Smooth muscle cell (in vitro differentiated cells): ENCODE results near the gene GABPB2. TPM values are rescaled to one million over a fixed set of nuclear protein-coding genes. Genes with fewer than 3 reads are reported as not detected.

ENCODE experiments used
- DNase-seq: peaks from one replicate; lab custom pipeline; 2025; ENCODE audit not compliant: unreplicated experiment; lab: John Stamatoyannopoulos, UW
- H2AFZ ChIP-seq: fragments of 200-600 bp; sonication (generic); 2 replicates; pipeline ENCODE4 v1.6.0; 2016; ENCODE audit warnings: antibody characterized with exemption, low read depth, mild to moderate bottlenecking
- H3F3A ChIP-seq: fragments of 200-600 bp; sonication (generic); 2 replicates; pipeline ENCODE4 v1.6.0; 2017; ENCODE audit warnings: antibody characterized with exemption, low read depth
- H3K27ac ChIP-seq: fragments of 200-600 bp; sonication (generic); 2 replicates; pipeline ENCODE4 v1.5.1; 2016; ENCODE audit warnings: low read depth, mild to moderate bottlenecking
- H3K27me3 ChIP-seq: fragments of 200-600 bp; sonication (generic); 2 replicates; pipeline ENCODE4 v1.6.1; 2016; ENCODE audit warnings: low read depth, mild to moderate bottlenecking
- H3K36me3 ChIP-seq: fragments of 200-600 bp; sonication (generic); 2 replicates; pipeline ENCODE4 v1.5.1; 2016; ENCODE audit warnings: low read depth
- H3K4me1 ChIP-seq: fragments of 200-600 bp; sonication (generic); 2 replicates; pipeline ENCODE4 v1.5.1; 2016; ENCODE audit warnings: low read depth
- H3K4me2 ChIP-seq: fragments of 200-600 bp; sonication (generic); 2 replicates; pipeline ENCODE4 v1.6.0; 2016; ENCODE audit warnings: mild to moderate bottlenecking
- H3K4me3 ChIP-seq: fragments of 200-600 bp; sonication (generic); 2 replicates; pipeline ENCODE4 v1.5.1; 2016; ENCODE audit warnings: mild to moderate bottlenecking
- H3K79me2 ChIP-seq: fragments of 200-600 bp; sonication (generic); 2 replicates; pipeline ENCODE4 v1.6.0; 2016; ENCODE audit warnings: low read depth, mild to moderate bottlenecking
- H3K9ac ChIP-seq: fragments of 200-600 bp; sonication (generic); 2 replicates; pipeline ENCODE4 v1.6.0; 2016; ENCODE audit warnings: low read depth
- H3K9me3 ChIP-seq: fragments of 200-600 bp; sonication (generic); replicated peaks from 2 replicates; pipeline ENCODE4 v1.5.1; 2016; ENCODE audit warnings: low read depth
- H4K20me1 ChIP-seq: fragments of 200-600 bp; sonication (generic); 2 replicates; pipeline ENCODE4 v1.6.0; 2016; ENCODE audit warnings: low read depth
- CTCF ChIP-seq: fragments of 200-600 bp; sonication (generic); IDR thresholded peaks from 2 replicates; pipeline ENCODE4 v1.5.1; 2017; ENCODE audit warnings: borderline replicate concordance, mild to moderate bottlenecking, antibody characterized with exemption; ENCODE audit not compliant: insufficient read depth, poor library complexity, severe bottlenecking
- whole genome bisulfite sequencing: methylation state at CpG from one replicate; pipeline ENCODE4 v1.1.7; 2016; ENCODE audit warnings: low lambda C conversion rate; 5-methylcytosine and 5-hydroxymethylcytosine counted together
- polyA plus RNA-seq: library from polyadenylated mRNA; unstranded; fragments of >200 nt; fragmentation: Nextera tagmentation; extraction: Ambion mirVana; gene quantifications from 2 replicates; pipeline ENCODE4 v1.2.1, GENCODE V29; 2016
- total RNA-seq: library from RNA; depleted of rRNA; stranded (reverse); fragments of >200 nt; gene quantifications from 2 replicates; pipeline ENCODE4 v1.2.3, GENCODE V29; 2014

GABPB2 gene
- total and polyA plus RNA-seq, 2 experiments from 2014 or later: 1.3 to 3.6 TPM

DNA sequence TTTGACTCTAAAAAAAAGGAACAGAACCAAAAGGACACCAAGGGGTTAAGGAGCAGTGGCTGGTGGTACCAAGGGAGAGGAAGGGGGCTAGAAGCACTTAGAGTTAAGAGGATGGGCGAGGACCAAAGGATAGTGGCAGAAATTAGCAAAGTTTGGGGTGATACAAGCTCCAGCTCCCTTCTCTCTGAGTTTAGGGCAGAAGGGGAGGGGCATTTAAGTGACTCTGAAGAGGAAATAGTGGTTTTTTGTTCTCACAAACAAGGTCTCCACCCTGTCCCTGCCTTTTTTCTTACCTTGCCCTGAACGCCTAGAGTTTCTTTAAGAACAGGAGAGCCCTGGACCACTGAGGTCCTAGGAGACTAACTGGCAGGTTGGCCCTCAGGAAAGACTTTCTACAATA is 14.4 kb upstream of the GABPB2 start:
- Histone ChIP-seq H3K4me3 (no peak overlapping the region), H3K36me3 (peaks cover 9% of the 10 kb centered on the region)

DNA sequence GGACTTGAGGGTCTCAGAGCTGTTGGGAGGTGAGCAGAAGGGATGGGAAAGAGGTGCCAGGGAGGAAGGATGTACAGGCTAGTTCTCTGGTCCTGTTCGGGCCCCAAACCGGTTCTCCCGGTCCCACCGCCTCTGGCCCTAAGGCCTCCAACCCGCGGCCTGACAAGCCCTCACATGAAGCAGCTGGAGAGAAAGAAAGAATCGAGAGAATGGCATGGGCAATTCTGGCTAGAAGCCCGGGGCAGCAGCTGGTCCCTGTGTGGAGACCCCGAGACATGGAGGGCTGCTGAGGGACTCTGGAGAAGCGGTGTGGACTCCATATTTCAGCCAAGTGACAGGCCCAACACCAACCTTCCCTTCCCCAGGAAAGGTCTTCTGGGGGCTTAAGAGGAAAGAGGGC is 11.9 kb upstream of the GABPB2 start:
- Histone ChIP-seq H3K9me3 (no peaks in the 10 kb centered on the region), H3K4me3 (peak overlapping the region; percentile 100), H3K4me2 (peak overlapping the region; percentile 98), H3K36me3 (peaks cover 4% of the 10 kb centered on the region), H3K27ac (peak overlapping the region; percentile 98), H3K4me1 (peaks cover 27% of the 10 kb centered on the region), H3F3A (peaks cover 28% of the 10 kb centered on the region), H4K20me1 (peaks cover 54% of the 10 kb centered on the region), H3K9ac (peak overlapping the region; percentile 98), H3K27me3 (no peaks in the 10 kb centered on the region), H3K79me2 (peaks cover 95% of the 10 kb centered on the region), H2AFZ (no peak overlapping the region)
- no peak for TF ChIP-seq CTCF
- WGBS: 2% methylated on average over 10 of the region's 10 CpGs
- no peak for DNase-seq

More for the DNA sequence above, 14.4 kb upstream of the GABPB2 start:
- Histone ChIP-seq H3K4me2 (peak overlapping the region; percentile 98), H4K20me1 (peaks cover 60% of the 10 kb centered on the region), H3K27me3 (no peaks in the 10 kb centered on the region), H3K79me2 (peaks cover 69% of the 10 kb centered on the region), H3K27ac (peak overlapping the region; percentile 98), H2AFZ (no peak overlapping the region), H3F3A (peaks cover 51% of the 10 kb centered on the region), H3K9ac (no peak overlapping the region), H3K4me1 (peaks cover 12% of the 10 kb centered on the region), H3K9me3 (no peaks in the 10 kb centered on the region)
- no peak for DNase-seq
- WGBS: 71% methylated on average over 2 of the region's 2 CpGs
- TF ChIP-seq CTCF: no peak

DNA sequence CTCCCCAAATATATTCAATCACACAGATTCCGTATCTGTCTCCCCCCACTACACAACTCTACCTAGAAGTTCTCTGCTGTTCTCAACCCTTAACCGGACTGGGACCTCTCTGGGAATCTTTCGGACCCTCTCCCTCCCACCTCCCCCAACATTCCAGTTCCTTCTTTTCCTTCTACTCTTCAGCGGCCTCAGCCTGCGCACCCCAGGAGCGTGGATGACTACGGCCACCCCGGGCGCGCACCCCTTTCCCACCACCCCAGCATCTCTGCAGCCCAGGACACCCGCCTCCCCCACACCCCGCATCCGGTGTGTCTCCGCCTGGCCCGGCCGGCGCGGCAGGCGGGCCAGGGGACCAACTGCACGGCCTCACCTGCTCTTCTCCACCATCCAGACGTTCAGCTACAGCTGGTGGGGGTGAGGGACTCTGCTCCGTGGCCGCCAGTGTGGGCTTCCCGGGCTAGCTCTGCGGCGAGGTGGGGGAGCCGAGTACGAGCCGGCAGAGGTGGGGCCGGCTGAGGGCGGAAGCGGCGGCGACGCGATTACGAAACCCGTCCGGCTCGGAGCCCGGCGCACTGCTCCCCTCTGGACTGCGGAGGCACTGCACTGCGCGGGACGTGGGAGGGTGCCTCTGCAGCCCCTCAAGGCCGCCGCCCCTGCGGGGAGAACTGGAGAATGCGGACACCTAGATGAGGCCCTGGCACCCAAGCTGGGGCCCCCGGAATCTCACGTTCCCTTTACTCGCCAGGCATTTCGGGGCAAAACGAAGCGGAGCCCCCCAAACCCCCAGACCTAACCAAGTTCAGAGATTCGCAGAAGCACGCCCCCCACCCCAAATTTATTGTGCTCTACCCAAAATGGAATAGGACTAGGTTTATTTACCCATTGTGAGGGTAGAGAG is 11.2 kb upstream of the GABPB2 start, which contains the start of gene CDC42SE1:
TSS of gene CDC42SE1 (minus strand) at position 514 of the 898 bp plus-strand sequence. CDS start 3,892 bp downstream, outside the sequence.
- H3K4me3 ChIP-seq: peak within 1 kb of the TSS; percentile 100
- peaks cover under 1% of the 10 kb centered on the region for H3K36me3 ChIP-seq
- peak within 1 kb of the TSS; percentile 47 for H2AFZ ChIP-seq
- peak within 1 kb of the TSS; percentile 98 for H3K4me2 ChIP-seq
- no peaks in the 10 kb centered on the region for H3K27me3 ChIP-seq
- H3K27ac ChIP-seq: peak within 1 kb of the TSS; percentile 98
- peak; percentile 50 for TF ChIP-seq CTCF
- peak; percentile 33 for DNase-seq
- H3F3A ChIP-seq: peaks cover 22% of the 10 kb centered on the region
- WGBS: under 1% methylated on average over 42 of the region's 58 CpGs
- peaks cover 27% of the 10 kb centered on the region for H3K4me1 ChIP-seq
- peaks cover 51% of the 10 kb centered on the region for H4K20me1 ChIP-seq
- no peaks in the 10 kb centered on the region for H3K9me3 ChIP-seq
- peaks cover 99% of the 10 kb centered on the region for H3K79me2 ChIP-seq
- H3K9ac ChIP-seq: peak within 1 kb of the TSS; percentile 98
